Measurements from ENCODE around the gene MRPL20.

GRCh38 chr1:1377540-1378205 is 29.4 kb downstream of the MRPL20 start:
- TF ChIP-seq, protein P1, sequence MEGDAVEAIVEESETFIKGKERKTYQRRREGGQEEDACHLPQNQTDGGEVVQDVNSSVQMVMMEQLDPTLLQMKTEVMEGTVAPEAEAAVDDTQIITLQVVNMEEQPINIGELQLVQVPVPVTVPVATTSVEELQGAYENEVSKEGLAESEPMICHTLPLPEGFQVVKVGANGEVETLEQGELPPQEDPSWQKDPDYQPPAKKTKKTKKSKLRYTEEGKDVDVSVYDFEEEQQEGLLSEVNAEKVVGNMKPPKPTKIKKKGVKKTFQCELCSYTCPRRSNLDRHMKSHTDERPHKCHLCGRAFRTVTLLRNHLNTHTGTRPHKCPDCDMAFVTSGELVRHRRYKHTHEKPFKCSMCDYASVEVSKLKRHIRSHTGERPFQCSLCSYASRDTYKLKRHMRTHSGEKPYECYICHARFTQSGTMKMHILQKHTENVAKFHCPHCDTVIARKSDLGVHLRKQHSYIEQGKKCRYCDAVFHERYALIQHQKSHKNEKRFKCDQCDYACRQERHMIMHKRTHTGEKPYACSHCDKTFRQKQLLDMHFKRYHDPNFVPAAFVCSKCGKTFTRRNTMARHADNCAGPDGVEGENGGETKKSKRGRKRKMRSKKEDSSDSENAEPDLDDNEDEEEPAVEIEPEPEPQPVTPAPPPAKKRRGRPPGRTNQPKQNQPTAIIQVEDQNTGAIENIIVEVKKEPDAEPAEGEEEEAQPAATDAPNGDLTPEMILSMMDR (IDR thresholded peaks at IDR 0.05), result no peak
- TF ChIP-seq POLR2A (IDR thresholded peaks at IDR 0.05), result no peak

Measured in Peyer's patch (tissue), 4 donors.